GM19239 (cell line): Measurements from ENCODE around the gene IL21R.

Source experiments
- DNase-seq: peaks from one replicate; pipeline ENCODE4 v3.0.0; 2011; ENCODE audit warnings: low spot score; ENCODE audit not compliant: insufficient read length
- FAIRE-seq: peaks from 2 replicates; lab custom pipeline; 2011; peaks lifted over from hg19 to GRCh38; lab: Jason Lieb, UNC

IL21R gene

DNA sequence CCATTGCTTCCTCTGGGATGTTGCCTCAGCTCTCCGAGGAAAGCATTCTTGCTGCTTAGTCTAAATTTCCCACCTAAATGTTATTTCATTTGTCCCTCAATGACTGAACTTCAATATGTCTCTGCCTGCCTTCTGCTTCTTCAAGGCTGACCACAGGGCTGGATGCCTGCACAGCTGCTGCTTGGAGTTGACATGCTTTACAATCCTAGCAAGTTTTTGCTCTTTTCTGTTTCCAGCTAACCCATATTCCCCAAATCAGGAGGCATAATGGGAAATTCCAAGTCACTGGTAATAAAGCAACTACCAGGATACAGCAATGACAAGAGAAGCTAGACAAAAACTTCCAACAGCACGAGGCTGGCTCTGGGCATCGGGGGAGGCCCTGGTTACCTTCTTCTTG is 98.8 kb downstream of the IL21R start:
- FAIRE-seq, result no peak
- no peak for DNase-seq
